Breast epithelium (tissue), 4 donors: ENCODE measurements around the gene RGS16. TPM values are rescaled to one million over a fixed set of nuclear protein-coding genes. Genes with fewer than 3 reads are reported as not detected.

Source experiments
- DNase-seq, 2 donors: peaks; one replicate each; pipeline ENCODE4 v3.0.0-alpha.2; 2019; ENCODE audit warnings: low spot score in 2 of 2
- H3K27ac ChIP-seq, 2 donors: fragments of 200-600 bp; sonication (generic) in 1 of 2; one replicate each; pipeline ENCODE4 v1.5.1; 2016 to 2019; ENCODE audit warnings: mild to moderate bottlenecking in 1 of 2
- H3K27me3 ChIP-seq, 2 donors: fragments of 200-600 bp; sonication (generic) in 1 of 2; one replicate each; pipeline versions ENCODE4 v1.5.1 to v1.6.0; 2017 to 2019; ENCODE audit warnings: control low read depth in 1 of 2, mild to moderate bottlenecking in 1 of 2
- H3K36me3 ChIP-seq: fragments of 200-600 bp; one replicate; pipeline ENCODE4 v1.5.1; 2019
- H3K4me1 ChIP-seq, 2 donors: fragments of 200-600 bp; sonication (generic); one replicate each; pipeline ENCODE4 v1.5.1; 2016 to 2019; ENCODE audit warnings: control low read depth in 1 of 2
- H3K4me3 ChIP-seq, 3 donors: fragments of 200-600 bp; sonication (generic); 1 replicate in 2 of 3; 2 replicates in 1 of 3; pipeline ENCODE4 v1.5.1; 2016 to 2019; ENCODE audit warnings: mild to moderate bottlenecking in 3 of 3, moderate library complexity in 2 of 3
- H3K9me3 ChIP-seq, 2 donors: fragments of 200-600 bp; sonication (generic) in 1 of 2; one replicate each; pipeline ENCODE4 v1.5.1; 2016 to 2019; ENCODE audit warnings: control low read depth in 1 of 2
- CTCF ChIP-seq, 3 donors: fragments of 450-650 bp; IDR thresholded peaks; one replicate each; pipeline ENCODE4 v1.5.1; 2016 to 2017; ENCODE audit warnings: antibody characterized with exemption in 3 of 3, mild to moderate bottlenecking in 3 of 3, moderate library complexity in 3 of 3
- POLR2A ChIP-seq: fragments of 450-650 bp; IDR thresholded peaks from one replicate; pipeline ENCODE4 v1.6.1; 2016; ENCODE audit warnings: antibody characterized with exemption, mild to moderate bottlenecking, moderate library complexity
- POLR2AphosphoS5 ChIP-seq, 3 donors: sonication (generic); formaldehyde crosslinking; IDR thresholded peaks; one replicate each; pipeline ENCODE4 v1.6.1; 2017; ENCODE audit warnings: antibody characterized with exemption in 3 of 3
- intact Hi-C: fragments of 100-400 bp; cut with DNase I; formaldehyde crosslinking; loops from one replicate; pipeline ENCODE4 v1.15.1; 2023; ENCODE audit warnings: low total_unique reads
- total RNA-seq, 3 donors: library from RNA; depleted of rRNA; stranded (reverse); fragments of >200 nt; gene quantifications; one replicate each; pipeline ENCODE4 v1.1.0, GENCODE V29; 2016

The RGS16 gene
- total RNA-seq, 3 donors from 2014 or later, result 1.3 to 6.3 (median 2.3) TPM

GRCh38 chr1:182575540-182576149, 28.5 kb downstream of the RGS16 start:
- no peak overlapping the region for H3K27ac ChIP-seq
- intact Hi-C loops, result no loop called here
- no peak for TF ChIP-seq POLR2A
- TF ChIP-seq POLR2AphosphoS5 (IDR thresholded peaks at IDR 0.05), result no peak
- no peak for TF ChIP-seq CTCF (IDR thresholded peaks at IDR 0.05)

GRCh38 chr1:182574156-182574555, 30.0 kb downstream of the RGS16 start:
- H3K36me3 ChIP-seq, result peaks cover 9% of the 10 kb centered on the region
- H3K4me1 ChIP-seq, result no peaks in the 10 kb centered on the region
- no peak overlapping the region for H3K27ac ChIP-seq
- intact Hi-C loops, result no loop called here
- DNase-seq, result no peak
- H3K27me3 ChIP-seq, result no peaks in the 10 kb centered on the region
- no peak overlapping the region for H3K4me3 ChIP-seq
- TF ChIP-seq POLR2AphosphoS5 (IDR thresholded peaks at IDR 0.05) (no peak), POLR2A (no peak), CTCF (IDR thresholded peaks at IDR 0.05) (no peak)
- H3K9me3 ChIP-seq, result no peaks in the 10 kb centered on the region

More at GRCh38 chr1:182575540-182576149, 28.5 kb downstream of the RGS16 start:
- no peaks in the 10 kb centered on the region for H3K27me3 ChIP-seq
- H3K9me3 ChIP-seq, result no peaks in the 10 kb centered on the region
- H3K4me3 ChIP-seq, result no peak overlapping the region
- H3K4me1 ChIP-seq, result no peaks in the 10 kb centered on the region
- peaks cover 9% of the 10 kb centered on the region for H3K36me3 ChIP-seq
- no peak for DNase-seq

- no peak for DNase-seq
- H3K27ac ChIP-seq, result no peak overlapping the region
- intact Hi-C loops, result no loop called here
Measured at GRCh38 chr1:182570611-182570970, 33.6 kb downstream of the RGS16 start.

GRCh38 chr1:182569939-182570610, 34.1 kb downstream of the RGS16 start:
- no peak for DNase-seq
- peaks cover 2% of the 10 kb centered on the region for H3K36me3 ChIP-seq
- intact Hi-C loops, result no loop called here

More at GRCh38 chr1:182570611-182570970, 33.6 kb downstream of the RGS16 start:
- Histone ChIP-seq H3K4me1 (no peaks in the 10 kb centered on the region), H3K4me3 (no peak overlapping the region), H3K27me3 (no peaks in the 10 kb centered on the region), H3K36me3 (peaks cover 7% of the 10 kb centered on the region), H3K9me3 (no peaks in the 10 kb centered on the region)
- TF ChIP-seq POLR2A (no peak), CTCF (IDR thresholded peaks at IDR 0.05) (no peak), POLR2AphosphoS5 (IDR thresholded peaks at IDR 0.05) (no peak)

More at GRCh38 chr1:182569939-182570610, 34.1 kb downstream of the RGS16 start:
- TF ChIP-seq POLR2AphosphoS5 (IDR thresholded peaks at IDR 0.05) (no peak), POLR2A (no peak), CTCF (IDR thresholded peaks at IDR 0.05) (no peak)
- H3K27ac ChIP-seq, result no peak overlapping the region
- H3K4me3 ChIP-seq, result no peak overlapping the region
- H3K27me3 ChIP-seq, result no peaks in the 10 kb centered on the region
- H3K4me1 ChIP-seq, result no peaks in the 10 kb centered on the region
- H3K9me3 ChIP-seq, result no peaks in the 10 kb centered on the region
